WTC11 (cell line): Measurements from ENCODE around the gene FSD1. TPM values are rescaled to one million over a fixed set of nuclear protein-coding genes. Genes with fewer than 3 reads are reported as not detected.

Experiments used
- ATAC-seq: fragments of 200-7000 bp; cut with Tn5 transposase; 2 replicates; pipeline ENCODE4 v1.10.0; 2021; ENCODE audit warnings: mild to moderate bottlenecking, moderate library complexity
- CTCF ChIA-PET: fragments of 300-600 bp; sonication (Branson Sonifier 250); formaldehyde crosslinking; loops from one replicate; lab custom pipeline; 2021; ENCODE audit warnings: antibody characterized with exemption; lab: Charles Lee
- POLR2A ChIA-PET: fragments of 350-600 bp; sonication (Branson Sonifier 250); formaldehyde crosslinking; loops from one replicate; lab custom pipeline; 2021; ENCODE audit warnings: antibody characterized with exemption; lab: Charles Lee
- DNase-seq: peaks from one replicate; pipeline ENCODE4 v3.0.0; 2021; ENCODE audit warnings: low spot score
- H3K27ac Mint-ChIP-seq: 2 replicates; pipeline ENCODE4 v1.8.0; 2021; ENCODE audit warnings: mixed read lengths
- H3K27me3 Mint-ChIP-seq: 2 replicates; pipeline ENCODE4 v1.8.0; 2021; ENCODE audit warnings: low read depth, mild to moderate bottlenecking, moderate library complexity, mixed read lengths
- H3K36me3 Mint-ChIP-seq: 2 replicates; pipeline ENCODE4 v1.8.0; 2021; ENCODE audit warnings: mixed read lengths
- H3K4me1 Mint-ChIP-seq: 2 replicates; pipeline ENCODE4 v1.8.0; 2022; ENCODE audit warnings: mixed read lengths
- H3K4me3 Mint-ChIP-seq: 2 replicates; pipeline ENCODE4 v1.8.0; 2021; ENCODE audit warnings: mild to moderate bottlenecking, moderate library complexity, mixed read lengths
- H3K9me3 Mint-ChIP-seq: 2 replicates; pipeline ENCODE4 v1.8.0; 2021; ENCODE audit warnings: mixed read lengths
- ATF2 ChIP-seq: sonication (generic); formaldehyde crosslinking; IDR thresholded peaks from 2 replicates; pipeline ENCODE4 v1.8.1; 2022; ENCODE audit warnings: low read depth, missing genetic modification reagents, borderline replicate concordance
- FOXJ3 ChIP-seq: sonication (generic); formaldehyde crosslinking; IDR thresholded peaks from 2 replicates; pipeline ENCODE4 v1.9.0; 2021; ENCODE audit warnings: missing genetic modification reagents, mild to moderate bottlenecking, borderline replicate concordance
- FOXP4 ChIP-seq: sonication (generic); formaldehyde crosslinking; IDR thresholded peaks from 2 replicates; pipeline ENCODE4 v1.8.0; 2022; ENCODE audit warnings: mild to moderate bottlenecking, missing genetic modification reagents
- GTF2I ChIP-seq: fragments of 250-450 bp; sonication (Bioruptor Pico); conservative IDR thresholded peaks from 2 replicates; pipeline ENCODE4 v1.4.0; 2021; ENCODE audit warnings: mild to moderate bottlenecking
- SMAD3 ChIP-seq: sonication (generic); formaldehyde crosslinking; IDR thresholded peaks from 2 replicates; pipeline ENCODE4 v1.8.0; 2022; ENCODE audit warnings: missing genetic modification reagents, mild to moderate bottlenecking, borderline replicate concordance
- USF2 ChIP-seq: sonication (generic); formaldehyde crosslinking; IDR thresholded peaks from 2 replicates; pipeline ENCODE4 v1.8.1; 2023; ENCODE audit warnings: mild to moderate bottlenecking, missing genetic modification reagents, moderate library complexity
- ZNF138 ChIP-seq: sonication (generic); formaldehyde crosslinking; conservative IDR thresholded peaks from 2 replicates; pipeline ENCODE4 v1.8.1; 2022; ENCODE audit warnings: mild to moderate bottlenecking, moderate library complexity, missing genetic modification reagents
- ZNF532 ChIP-seq: fragments of 250-450 bp; sonication (Bioruptor Pico); IDR thresholded peaks from 2 replicates; pipeline ENCODE4 v1.9.0; 2021; ENCODE audit warnings: mild to moderate bottlenecking, borderline replicate concordance
- total RNA-seq: library from RNA; stranded (reverse); gene quantifications from 3 replicates; pipeline ENCODE4 v1.2.3, GENCODE V29; 2021
- TF ChIP-seq, protein P1 (sequence below): sonication (generic); formaldehyde crosslinking; IDR thresholded peaks from 2 replicates; pipeline ENCODE4 v1.8.1; 2022; ENCODE audit warnings: missing genetic modification reagents, borderline replicate concordance
- TF ChIP-seq, protein P2 (sequence below): sonication (generic); formaldehyde crosslinking; IDR thresholded peaks from 2 replicates; pipeline ENCODE4 v1.8.0; 2023; ENCODE audit warnings: missing genetic modification reagents, mild to moderate bottlenecking, borderline replicate concordance
- TF ChIP-seq, protein P3 (sequence below): fragments of 200-600 bp; IDR thresholded peaks from 2 replicates; pipeline ENCODE4 v1.8.0; 2022; ENCODE audit warnings: antibody characterized with exemption
- TF ChIP-seq, protein P4 (sequence below): sonication (generic); formaldehyde crosslinking; IDR thresholded peaks from 2 replicates; pipeline ENCODE4 v1.8.1; 2023; ENCODE audit warnings: mild to moderate bottlenecking, missing genetic modification reagents

FSD1 gene
- total RNA-seq, 1 experiment from 2014 or later: 61.3 TPM

- peaks cover 12% of the 10 kb centered on the region for H3K4me1 Mint-ChIP-seq
- H3K27me3 Mint-ChIP-seq: peaks cover 12% of the 10 kb centered on the region
- DNase-seq: no peak
- H3K36me3 Mint-ChIP-seq: peaks cover 18% of the 10 kb centered on the region
- TF ChIP-seq ZNF532 (CRISPR knock-in tag) (no peak), ATF2 (CRISPR knock-in tag) (no peak), SMAD3 (CRISPR knock-in tag) (no peak), ZNF138 (CRISPR knock-in tag) (no peak), FOXJ3 (no peak), GTF2I (CRISPR knock-in tag) (no peak)
- TF ChIP-seq, protein P1, sequence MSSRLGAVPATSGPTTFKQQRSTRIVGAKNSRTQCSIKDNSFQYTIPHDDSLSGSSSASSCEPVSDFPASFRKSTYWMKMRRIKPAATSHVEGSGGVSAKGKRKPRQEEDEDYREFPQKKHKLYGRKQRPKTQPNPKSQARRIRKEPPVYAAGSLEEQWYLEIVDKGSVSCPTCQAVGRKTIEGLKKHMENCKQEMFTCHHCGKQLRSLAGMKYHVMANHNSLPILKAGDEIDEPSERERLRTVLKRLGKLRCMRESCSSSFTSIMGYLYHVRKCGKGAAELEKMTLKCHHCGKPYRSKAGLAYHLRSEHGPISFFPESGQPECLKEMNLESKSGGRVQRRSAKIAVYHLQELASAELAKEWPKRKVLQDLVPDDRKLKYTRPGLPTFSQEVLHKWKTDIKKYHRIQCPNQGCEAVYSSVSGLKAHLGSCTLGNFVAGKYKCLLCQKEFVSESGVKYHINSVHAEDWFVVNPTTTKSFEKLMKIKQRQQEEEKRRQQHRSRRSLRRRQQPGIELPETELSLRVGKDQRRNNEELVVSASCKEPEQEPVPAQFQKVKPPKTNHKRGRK (CRISPR knock-in tag): no peak
- TF ChIP-seq, protein P2, sequence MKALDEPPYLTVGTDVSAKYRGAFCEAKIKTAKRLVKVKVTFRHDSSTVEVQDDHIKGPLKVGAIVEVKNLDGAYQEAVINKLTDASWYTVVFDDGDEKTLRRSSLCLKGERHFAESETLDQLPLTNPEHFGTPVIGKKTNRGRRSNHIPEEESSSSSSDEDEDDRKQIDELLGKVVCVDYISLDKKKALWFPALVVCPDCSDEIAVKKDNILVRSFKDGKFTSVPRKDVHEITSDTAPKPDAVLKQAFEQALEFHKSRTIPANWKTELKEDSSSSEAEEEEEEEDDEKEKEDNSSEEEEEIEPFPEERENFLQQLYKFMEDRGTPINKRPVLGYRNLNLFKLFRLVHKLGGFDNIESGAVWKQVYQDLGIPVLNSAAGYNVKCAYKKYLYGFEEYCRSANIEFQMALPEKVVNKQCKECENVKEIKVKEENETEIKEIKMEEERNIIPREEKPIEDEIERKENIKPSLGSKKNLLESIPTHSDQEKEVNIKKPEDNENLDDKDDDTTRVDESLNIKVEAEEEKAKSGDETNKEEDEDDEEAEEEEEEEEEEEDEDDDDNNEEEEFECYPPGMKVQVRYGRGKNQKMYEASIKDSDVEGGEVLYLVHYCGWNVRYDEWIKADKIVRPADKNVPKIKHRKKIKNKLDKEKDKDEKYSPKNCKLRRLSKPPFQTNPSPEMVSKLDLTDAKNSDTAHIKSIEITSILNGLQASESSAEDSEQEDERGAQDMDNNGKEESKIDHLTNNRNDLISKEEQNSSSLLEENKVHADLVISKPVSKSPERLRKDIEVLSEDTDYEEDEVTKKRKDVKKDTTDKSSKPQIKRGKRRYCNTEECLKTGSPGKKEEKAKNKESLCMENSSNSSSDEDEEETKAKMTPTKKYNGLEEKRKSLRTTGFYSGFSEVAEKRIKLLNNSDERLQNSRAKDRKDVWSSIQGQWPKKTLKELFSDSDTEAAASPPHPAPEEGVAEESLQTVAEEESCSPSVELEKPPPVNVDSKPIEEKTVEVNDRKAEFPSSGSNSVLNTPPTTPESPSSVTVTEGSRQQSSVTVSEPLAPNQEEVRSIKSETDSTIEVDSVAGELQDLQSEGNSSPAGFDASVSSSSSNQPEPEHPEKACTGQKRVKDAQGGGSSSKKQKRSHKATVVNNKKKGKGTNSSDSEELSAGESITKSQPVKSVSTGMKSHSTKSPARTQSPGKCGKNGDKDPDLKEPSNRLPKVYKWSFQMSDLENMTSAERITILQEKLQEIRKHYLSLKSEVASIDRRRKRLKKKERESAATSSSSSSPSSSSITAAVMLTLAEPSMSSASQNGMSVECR (CRISPR knock-in tag): no peak
- TF ChIP-seq, all 79 proteins: peak for 0
- ATAC-seq: no peak
- peaks cover 16% of the 10 kb centered on the region for H3K9me3 Mint-ChIP-seq
- CTCF ChIA-PET: no interaction called here
- POLR2A ChIA-PET: no interaction called here
- no peak overlapping the region for H3K27ac Mint-ChIP-seq
- H3K4me3 Mint-ChIP-seq: no peak overlapping the region
These were observed 30.7 kb downstream of the FSD1 start for GRCh38 chr19:4334929-4335570.

- Mint-ChIP-seq H3K9me3 (peaks cover 16% of the 10 kb centered on the region), H3K4me3 (peak overlapping the region; percentile 67), H3K4me1 (peaks cover 15% of the 10 kb centered on the region), H3K27ac (peak overlapping the region; percentile 65), H3K36me3 (peaks cover 18% of the 10 kb centered on the region), H3K27me3 (peaks cover 24% of the 10 kb centered on the region)
- no peak for ATAC-seq
- CTCF ChIA-PET: interaction anchor here (1.0 to 3.9 kb wide), 5 partner anchors 15 to 186 kb away, joined by 3 to 29 read pairs (median 5); no protein-coding TSS in a partner anchor
- no peak for DNase-seq
- POLR2A ChIA-PET: interaction anchor here (1.0 kb wide), 1 partner anchor 10 kb away, joined by 4 read pairs; no protein-coding TSS in a partner anchor
- TF ChIP-seq USF2 (CRISPR knock-in tag): no peak
- no peak for TF ChIP-seq FOXP4 (CRISPR knock-in tag)
- TF ChIP-seq, protein P3, sequence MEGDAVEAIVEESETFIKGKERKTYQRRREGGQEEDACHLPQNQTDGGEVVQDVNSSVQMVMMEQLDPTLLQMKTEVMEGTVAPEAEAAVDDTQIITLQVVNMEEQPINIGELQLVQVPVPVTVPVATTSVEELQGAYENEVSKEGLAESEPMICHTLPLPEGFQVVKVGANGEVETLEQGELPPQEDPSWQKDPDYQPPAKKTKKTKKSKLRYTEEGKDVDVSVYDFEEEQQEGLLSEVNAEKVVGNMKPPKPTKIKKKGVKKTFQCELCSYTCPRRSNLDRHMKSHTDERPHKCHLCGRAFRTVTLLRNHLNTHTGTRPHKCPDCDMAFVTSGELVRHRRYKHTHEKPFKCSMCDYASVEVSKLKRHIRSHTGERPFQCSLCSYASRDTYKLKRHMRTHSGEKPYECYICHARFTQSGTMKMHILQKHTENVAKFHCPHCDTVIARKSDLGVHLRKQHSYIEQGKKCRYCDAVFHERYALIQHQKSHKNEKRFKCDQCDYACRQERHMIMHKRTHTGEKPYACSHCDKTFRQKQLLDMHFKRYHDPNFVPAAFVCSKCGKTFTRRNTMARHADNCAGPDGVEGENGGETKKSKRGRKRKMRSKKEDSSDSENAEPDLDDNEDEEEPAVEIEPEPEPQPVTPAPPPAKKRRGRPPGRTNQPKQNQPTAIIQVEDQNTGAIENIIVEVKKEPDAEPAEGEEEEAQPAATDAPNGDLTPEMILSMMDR: no peak
- TF ChIP-seq, protein P4, sequence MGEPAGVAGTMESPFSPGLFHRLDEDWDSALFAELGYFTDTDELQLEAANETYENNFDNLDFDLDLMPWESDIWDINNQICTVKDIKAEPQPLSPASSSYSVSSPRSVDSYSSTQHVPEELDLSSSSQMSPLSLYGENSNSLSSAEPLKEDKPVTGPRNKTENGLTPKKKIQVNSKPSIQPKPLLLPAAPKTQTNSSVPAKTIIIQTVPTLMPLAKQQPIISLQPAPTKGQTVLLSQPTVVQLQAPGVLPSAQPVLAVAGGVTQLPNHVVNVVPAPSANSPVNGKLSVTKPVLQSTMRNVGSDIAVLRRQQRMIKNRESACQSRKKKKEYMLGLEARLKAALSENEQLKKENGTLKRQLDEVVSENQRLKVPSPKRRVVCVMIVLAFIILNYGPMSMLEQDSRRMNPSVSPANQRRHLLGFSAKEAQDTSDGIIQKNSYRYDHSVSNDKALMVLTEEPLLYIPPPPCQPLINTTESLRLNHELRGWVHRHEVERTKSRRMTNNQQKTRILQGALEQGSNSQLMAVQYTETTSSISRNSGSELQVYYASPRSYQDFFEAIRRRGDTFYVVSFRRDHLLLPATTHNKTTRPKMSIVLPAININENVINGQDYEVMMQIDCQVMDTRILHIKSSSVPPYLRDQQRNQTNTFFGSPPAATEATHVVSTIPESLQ (CRISPR knock-in tag): no peak
These were observed 33.6 kb downstream of the FSD1 start for GRCh38 chr19:4337906-4338440.
